ACC112 (cell line): Measurements from ENCODE around the gene KCNMA1.

Source experiments
- H2AFZ ChIP-seq: fragments of 200-600 bp; sonication (generic); one replicate; pipeline ENCODE4 v1.6.0; 2017; ENCODE audit warnings: antibody characterized with exemption, low read length; ENCODE audit not compliant: unreplicated experiment
- H3K27ac ChIP-seq: fragments of 200-600 bp; sonication (generic); 2 replicates; pipeline ENCODE4 v1.5.1; 2014; ENCODE audit warnings: low read depth, mild to moderate bottlenecking, antibody characterized with exemption, low read length, moderate library complexity
- H3K27me3 ChIP-seq: fragments of 200-600 bp; sonication (generic); 2 replicates; pipeline ENCODE4 v1.6.1; 2014; ENCODE audit warnings: mild to moderate bottlenecking, antibody characterized with exemption, low read length, moderate library complexity, mixed read lengths; ENCODE audit not compliant: insufficient read depth
- H3K36me3 ChIP-seq: fragments of 200-600 bp; sonication (generic); 2 replicates; pipeline ENCODE4 v1.6.1; 2016; ENCODE audit warnings: mild to moderate bottlenecking, antibody characterized with exemption, low read length, moderate library complexity, mixed read lengths; ENCODE audit not compliant: insufficient read depth
- H3K4me1 ChIP-seq: fragments of 200-600 bp; sonication (generic); one replicate; pipeline ENCODE4 v1.6.1; 2016; ENCODE audit warnings: low read length, mixed read lengths; ENCODE audit not compliant: insufficient read depth, unreplicated experiment, control insufficient read depth
- H3K4me3 ChIP-seq: fragments of 200-600 bp; sonication (generic); 2 replicates; pipeline ENCODE4 v1.5.1; 2014; ENCODE audit warnings: mild to moderate bottlenecking, low read depth, low read length
- H3K79me2 ChIP-seq: fragments of 200-600 bp; sonication (generic); one replicate; pipeline ENCODE4 v1.6.0; 2016; ENCODE audit warnings: low read length; ENCODE audit not compliant: control insufficient read depth, unreplicated experiment, insufficient read depth

Gene KCNMA1

GRCh38 chr10:76976142-76976541 lies 661.5 kb downstream of the KCNMA1 start:
- H2AFZ ChIP-seq: no peak overlapping the region
- no peak overlapping the region for H3K27ac ChIP-seq
- H3K4me1 ChIP-seq: peaks cover 10% of the 10 kb centered on the region
- no peaks in the 10 kb centered on the region for H3K36me3 ChIP-seq
- H3K27me3 ChIP-seq: no peaks in the 10 kb centered on the region
- no peaks in the 10 kb centered on the region for H3K79me2 ChIP-seq
- H3K4me3 ChIP-seq: no peak overlapping the region

DNA sequence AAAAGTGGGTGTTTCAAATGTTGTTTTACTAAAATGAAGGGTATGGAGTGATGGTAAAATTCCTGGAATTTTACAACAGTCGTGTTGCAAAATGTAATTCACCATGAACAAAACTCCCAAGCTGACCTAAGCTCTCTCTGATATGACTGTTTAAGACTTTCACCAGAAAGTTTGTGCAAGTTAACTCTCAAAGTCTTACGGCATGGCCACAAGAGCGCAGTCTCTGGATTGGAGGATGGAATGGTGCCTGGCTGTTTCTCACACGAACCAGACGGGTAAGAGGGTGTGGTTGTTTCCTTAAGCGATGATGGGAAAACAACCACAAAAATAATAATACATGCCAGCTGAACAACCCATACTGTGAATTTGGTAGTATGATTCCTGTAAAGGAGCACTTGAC lies 662.5 kb downstream of the KCNMA1 start:
- H3K4me3 ChIP-seq: no peak overlapping the region
- H2AFZ ChIP-seq: no peak overlapping the region
- H3K27me3 ChIP-seq: no peaks in the 10 kb centered on the region

DNA sequence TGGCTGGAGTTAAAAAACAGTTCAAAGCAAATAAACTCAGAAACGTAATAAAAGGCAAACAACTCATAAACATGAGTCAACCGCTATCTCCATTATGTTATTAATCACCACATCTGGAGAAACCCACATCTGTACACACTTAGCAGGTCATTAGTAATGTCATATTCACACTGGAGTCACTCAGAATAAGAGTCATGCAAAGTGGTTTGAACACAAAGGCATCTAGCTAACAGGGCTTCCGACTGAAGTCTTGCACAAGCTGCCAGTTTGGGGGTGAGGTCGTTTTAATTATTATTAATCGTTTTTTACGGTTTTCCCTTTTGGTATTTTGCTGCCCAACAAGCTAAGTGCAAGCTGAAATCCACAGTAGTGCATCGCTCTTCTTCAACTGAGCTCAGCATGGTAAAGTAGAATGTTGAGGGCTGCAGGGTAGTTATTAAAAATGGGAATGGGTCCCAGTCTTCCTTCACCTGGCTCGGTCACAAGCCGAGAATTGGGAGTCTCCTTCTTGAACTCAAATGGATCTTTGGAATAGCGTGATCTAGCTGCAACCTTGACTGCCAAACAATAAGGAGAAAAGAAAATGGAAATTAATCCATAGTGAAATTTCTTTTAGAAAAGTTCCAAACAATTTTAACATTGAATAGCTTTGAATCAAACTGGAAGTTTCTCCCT lies 663.5 kb downstream of the KCNMA1 start:
- Histone ChIP-seq H2AFZ (no peak overlapping the region), H3K4me1 (peaks cover 10% of the 10 kb centered on the region), H3K27ac (no peak overlapping the region), H3K4me3 (no peak overlapping the region), H3K27me3 (no peaks in the 10 kb centered on the region), H3K36me3 (no peaks in the 10 kb centered on the region), H3K79me2 (no peaks in the 10 kb centered on the region)

More for the DNA sequence above, 662.5 kb downstream of the KCNMA1 start:
- H3K4me1 ChIP-seq: peaks cover 10% of the 10 kb centered on the region
- H3K36me3 ChIP-seq: no peaks in the 10 kb centered on the region
- H3K79me2 ChIP-seq: no peaks in the 10 kb centered on the region
- H3K27ac ChIP-seq: no peak overlapping the region

GRCh38 chr10:76973091-76974016 lies 664.3 kb downstream of the KCNMA1 start:
- Histone ChIP-seq H3K27me3 (no peaks in the 10 kb centered on the region), H3K79me2 (no peaks in the 10 kb centered on the region), H3K4me3 (no peak overlapping the region), H2AFZ (no peak overlapping the region), H3K4me1 (peaks cover 10% of the 10 kb centered on the region), H3K27ac (no peak overlapping the region), H3K36me3 (no peaks in the 10 kb centered on the region)

- Histone ChIP-seq H3K27ac (no peak overlapping the region), H3K79me2 (no peaks in the 10 kb centered on the region), H3K27me3 (no peaks in the 10 kb centered on the region), H3K36me3 (no peaks in the 10 kb centered on the region), H3K4me1 (peaks cover 10% of the 10 kb centered on the region), H3K4me3 (no peak overlapping the region), H2AFZ (no peak overlapping the region)
Observed at GRCh38 chr10:76972541-76972940, 665.1 kb downstream of the KCNMA1 start.

- Histone ChIP-seq H3K27me3 (no peaks in the 10 kb centered on the region), H2AFZ (no peak overlapping the region)
Observed at GRCh38 chr10:76971547-76972170, 665.9 kb downstream of the KCNMA1 start.

DNA sequence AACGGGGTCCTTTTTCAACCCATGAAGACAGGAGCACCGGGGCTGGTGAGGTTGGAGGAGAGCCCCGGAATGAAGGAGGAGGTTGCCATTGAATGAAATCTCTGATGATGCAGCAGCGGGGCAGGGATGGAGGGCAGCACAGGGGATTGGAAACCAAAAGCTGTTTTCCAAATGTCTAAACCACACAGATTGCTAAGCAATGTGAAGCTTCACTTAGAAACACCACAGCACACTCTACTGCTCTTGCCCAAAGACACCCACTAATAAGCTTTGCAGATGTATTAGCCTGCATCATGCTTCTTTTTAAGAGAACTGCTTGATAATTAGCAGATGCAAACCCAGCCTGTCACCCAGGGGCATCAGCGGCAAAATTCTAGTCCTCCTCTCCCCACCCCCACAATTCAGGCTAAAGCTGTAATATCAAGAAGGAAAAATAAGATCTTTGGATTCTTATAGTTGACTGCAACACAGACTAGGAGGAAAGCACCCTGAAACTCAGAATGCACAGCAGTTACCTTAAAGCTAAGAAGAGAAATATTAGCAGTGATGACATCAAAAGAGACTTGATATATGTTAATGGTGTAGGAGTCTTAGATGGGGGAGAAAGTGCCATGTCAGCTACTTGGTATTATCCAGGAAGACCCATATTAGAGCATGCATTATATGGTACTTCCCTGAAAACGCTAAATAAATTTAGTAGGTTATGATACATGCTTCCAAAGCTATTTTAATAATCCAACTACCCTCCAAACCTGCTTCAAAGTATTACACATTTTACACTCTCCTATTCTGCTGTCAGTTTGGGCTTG lies 666.7 kb downstream of the KCNMA1 start:
- Histone ChIP-seq H3K4me1 (peaks cover 10% of the 10 kb centered on the region), H3K27ac (no peak overlapping the region), H3K4me3 (no peak overlapping the region), H3K79me2 (no peaks in the 10 kb centered on the region), H3K36me3 (no peaks in the 10 kb centered on the region), H3K27me3 (no peaks in the 10 kb centered on the region), H2AFZ (no peak overlapping the region)

More at GRCh38 chr10:76971547-76972170, 665.9 kb downstream of the KCNMA1 start:
- no peak overlapping the region for H3K4me3 ChIP-seq
- no peaks in the 10 kb centered on the region for H3K36me3 ChIP-seq
- no peak overlapping the region for H3K27ac ChIP-seq
- H3K4me1 ChIP-seq: peaks cover 10% of the 10 kb centered on the region
- H3K79me2 ChIP-seq: no peaks in the 10 kb centered on the region

DNA sequence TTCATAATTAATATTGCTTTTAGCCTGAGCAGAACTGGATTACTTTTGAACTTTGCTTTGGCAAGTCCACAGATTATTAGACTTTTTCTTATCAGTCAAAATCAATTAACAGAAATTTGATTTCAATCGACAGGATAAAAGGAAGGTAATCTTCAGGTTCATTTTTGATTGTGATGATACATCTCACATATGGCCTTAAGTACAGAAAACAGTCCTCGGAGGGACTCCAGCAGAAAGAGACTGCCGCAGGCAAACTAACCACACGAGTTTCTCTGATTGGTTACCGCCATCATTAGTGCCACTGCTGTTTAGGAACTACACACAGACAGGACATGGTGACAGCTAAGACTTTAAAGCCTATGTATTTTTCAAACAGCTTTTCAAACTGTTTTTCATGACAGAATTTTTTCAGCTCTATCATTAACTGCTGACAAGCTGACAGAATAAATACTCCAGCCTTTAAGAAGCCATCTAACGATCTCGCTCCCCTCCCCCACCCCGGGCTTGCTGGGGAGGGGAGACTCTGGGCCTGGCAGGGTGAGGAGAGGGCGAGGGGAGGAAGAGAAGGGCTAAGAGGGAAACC lies 668.2 kb downstream of the KCNMA1 start:
- H3K4me1 ChIP-seq: peaks cover 9% of the 10 kb centered on the region
- no peak overlapping the region for H3K27ac ChIP-seq
- no peak overlapping the region for H2AFZ ChIP-seq
- H3K4me3 ChIP-seq: no peak overlapping the region
- H3K79me2 ChIP-seq: no peaks in the 10 kb centered on the region
- no peaks in the 10 kb centered on the region for H3K27me3 ChIP-seq
- no peaks in the 10 kb centered on the region for H3K36me3 ChIP-seq

DNA sequence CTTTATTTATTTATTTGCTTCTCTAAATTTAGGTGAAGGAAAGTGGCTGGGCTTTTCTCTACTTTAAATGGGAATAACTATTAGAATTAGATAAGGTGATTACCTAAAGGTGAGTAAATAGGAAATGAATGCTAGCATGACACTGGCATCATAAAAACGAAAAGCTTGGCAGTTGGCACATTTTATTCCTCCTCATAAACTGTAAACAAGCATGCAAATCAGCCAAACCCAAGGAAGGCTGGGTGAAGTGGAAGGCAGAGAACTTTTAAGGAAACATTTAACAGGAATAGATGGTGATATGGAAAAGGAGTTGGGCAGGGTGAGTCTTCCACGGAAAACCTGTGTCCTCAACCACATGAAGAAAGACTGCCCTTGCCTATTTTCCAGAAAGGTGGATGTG lies 669.1 kb downstream of the KCNMA1 start:
- Histone ChIP-seq H2AFZ (no peak overlapping the region), H3K36me3 (no peaks in the 10 kb centered on the region), H3K27ac (no peak overlapping the region), H3K4me3 (no peak overlapping the region), H3K4me1 (no peaks in the 10 kb centered on the region), H3K79me2 (no peaks in the 10 kb centered on the region), H3K27me3 (no peaks in the 10 kb centered on the region)

DNA sequence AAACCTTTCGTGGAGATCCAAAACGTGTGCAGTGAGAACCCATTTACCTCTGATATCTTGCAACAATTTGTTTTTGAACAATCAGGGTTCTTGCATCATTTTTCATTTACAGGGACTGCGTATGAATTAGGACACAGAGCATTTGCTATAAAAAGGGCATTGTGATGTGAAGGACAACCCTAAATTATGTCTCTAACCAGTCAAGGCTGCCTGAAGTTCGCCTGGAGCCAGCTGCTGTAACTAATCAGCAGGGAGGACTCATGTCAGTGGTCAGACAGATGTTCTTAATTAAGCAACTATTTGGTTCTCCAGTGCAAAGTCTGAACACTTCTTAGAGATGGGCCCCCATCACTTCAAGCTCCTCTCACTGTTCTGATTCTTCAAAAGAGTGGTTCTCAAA lies 674.8 kb downstream of the KCNMA1 start:
- no peak overlapping the region for H2AFZ ChIP-seq
- no peaks in the 10 kb centered on the region for H3K36me3 ChIP-seq
- no peaks in the 10 kb centered on the region for H3K27me3 ChIP-seq
- H3K27ac ChIP-seq: no peak overlapping the region
- H3K4me3 ChIP-seq: no peak overlapping the region
- no peaks in the 10 kb centered on the region for H3K4me1 ChIP-seq
- H3K79me2 ChIP-seq: no peaks in the 10 kb centered on the region
